SH-SY5Y (cell line): ENCODE measurements around the gene TPI1.

ENCODE experiments used
- GATA2 ChIP-seq: IDR thresholded peaks from 2 replicates; pipeline ENCODE4 v1.6.1; 2011; ENCODE audit warnings: mild to moderate bottlenecking, low read depth, low read length
- GATA3 ChIP-seq: IDR thresholded peaks from 2 replicates; pipeline ENCODE4 v1.6.1; 2011; ENCODE audit warnings: low read depth, mild to moderate bottlenecking, low read length, moderate library complexity

Gene TPI1

DNA sequence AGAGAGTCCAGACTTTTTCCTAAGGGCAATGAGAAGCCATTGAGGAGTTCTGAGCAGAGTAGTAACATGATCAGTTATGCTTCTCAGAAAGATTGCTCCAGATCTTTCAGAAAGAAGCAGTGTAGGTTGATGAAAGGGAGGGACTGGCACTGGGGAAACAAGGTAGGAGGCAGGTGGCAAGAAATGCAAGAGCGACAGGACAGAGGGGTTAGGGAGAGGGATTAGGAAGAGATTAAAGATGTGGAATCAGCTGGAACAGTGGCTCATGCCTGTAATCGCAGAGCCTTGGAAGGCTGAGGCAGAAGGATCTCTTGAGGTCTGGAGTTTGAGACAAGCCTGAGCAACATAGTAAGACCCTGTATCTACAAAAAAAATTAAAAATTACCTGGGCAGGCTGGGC lies 19.7 kb upstream of the TPI1 start:
- TF ChIP-seq GATA2 = no peak
- TF ChIP-seq GATA3 = no peak

DNA sequence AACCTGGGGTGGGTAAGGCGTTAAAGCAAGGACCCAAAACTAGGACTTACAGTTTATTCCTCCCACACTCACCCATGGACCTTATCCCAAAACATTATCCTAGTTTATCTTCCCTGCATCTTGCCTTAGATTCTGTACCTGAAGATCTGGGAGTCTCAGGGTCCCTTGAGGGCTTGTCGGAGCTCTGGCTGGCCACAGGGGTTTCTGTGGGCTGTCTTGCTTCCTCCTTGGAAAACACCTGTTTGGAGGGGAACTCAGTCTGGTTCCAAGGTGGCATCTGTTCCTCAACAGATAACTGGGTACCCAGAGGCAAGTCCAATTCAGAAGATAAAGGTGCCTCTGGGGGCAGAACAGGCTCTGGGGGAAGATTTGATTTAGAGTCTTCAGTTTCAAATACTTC lies 17.9 kb upstream of the TPI1 start:
- no peak for TF ChIP-seq GATA2
- no peak for TF ChIP-seq GATA3

DNA sequence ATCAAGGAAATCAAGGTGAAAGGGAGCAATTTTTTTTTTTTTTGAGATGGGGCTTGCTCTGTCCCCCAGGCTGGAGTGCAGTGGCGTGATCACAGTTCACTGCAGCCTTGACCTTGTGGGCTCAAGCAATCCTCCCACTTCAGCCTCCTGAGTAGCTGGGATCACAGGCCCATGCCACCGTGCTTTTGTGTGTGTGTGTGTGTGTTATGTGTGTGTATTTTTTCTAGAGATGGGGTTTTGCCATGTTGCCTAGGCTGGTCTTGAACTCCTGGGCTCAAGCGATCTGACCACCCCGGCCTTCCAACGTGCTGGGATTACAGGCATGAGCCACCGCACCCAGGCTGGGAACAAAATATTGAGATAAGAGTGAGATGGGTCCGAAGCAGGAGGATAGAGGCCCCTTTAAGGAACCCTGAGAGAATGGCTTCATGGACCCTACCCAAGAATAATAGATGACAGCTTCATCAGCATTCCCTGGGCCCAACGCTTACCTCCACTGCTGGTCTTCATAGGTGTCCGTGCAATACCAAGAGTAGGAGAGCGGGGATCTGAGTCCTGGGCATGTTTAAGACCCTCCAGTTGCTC lies 17.3 kb upstream of the TPI1 start:
- no peak for TF ChIP-seq GATA3
- TF ChIP-seq GATA2 = no peak

DNA sequence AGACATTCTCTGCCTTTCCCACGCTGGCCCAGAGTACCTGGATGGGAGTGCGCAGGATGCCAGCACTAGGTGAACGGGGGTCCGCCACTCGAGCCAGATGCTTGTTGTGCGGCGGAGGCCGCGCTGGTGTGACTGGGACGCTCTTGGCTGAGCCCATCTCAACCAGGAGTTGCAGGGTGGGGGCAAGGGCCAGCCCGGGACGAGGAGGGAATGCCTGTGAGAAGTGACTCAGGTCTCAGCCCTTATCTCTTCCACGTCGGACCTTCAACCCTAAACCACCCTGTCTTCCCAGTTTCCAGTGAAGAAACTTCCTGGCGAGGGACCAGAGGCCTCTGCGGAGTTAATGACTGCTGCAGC lies 16.6 kb upstream of the TPI1 start:
- no peak for TF ChIP-seq GATA3
- TF ChIP-seq GATA2 = no peak

DNA sequence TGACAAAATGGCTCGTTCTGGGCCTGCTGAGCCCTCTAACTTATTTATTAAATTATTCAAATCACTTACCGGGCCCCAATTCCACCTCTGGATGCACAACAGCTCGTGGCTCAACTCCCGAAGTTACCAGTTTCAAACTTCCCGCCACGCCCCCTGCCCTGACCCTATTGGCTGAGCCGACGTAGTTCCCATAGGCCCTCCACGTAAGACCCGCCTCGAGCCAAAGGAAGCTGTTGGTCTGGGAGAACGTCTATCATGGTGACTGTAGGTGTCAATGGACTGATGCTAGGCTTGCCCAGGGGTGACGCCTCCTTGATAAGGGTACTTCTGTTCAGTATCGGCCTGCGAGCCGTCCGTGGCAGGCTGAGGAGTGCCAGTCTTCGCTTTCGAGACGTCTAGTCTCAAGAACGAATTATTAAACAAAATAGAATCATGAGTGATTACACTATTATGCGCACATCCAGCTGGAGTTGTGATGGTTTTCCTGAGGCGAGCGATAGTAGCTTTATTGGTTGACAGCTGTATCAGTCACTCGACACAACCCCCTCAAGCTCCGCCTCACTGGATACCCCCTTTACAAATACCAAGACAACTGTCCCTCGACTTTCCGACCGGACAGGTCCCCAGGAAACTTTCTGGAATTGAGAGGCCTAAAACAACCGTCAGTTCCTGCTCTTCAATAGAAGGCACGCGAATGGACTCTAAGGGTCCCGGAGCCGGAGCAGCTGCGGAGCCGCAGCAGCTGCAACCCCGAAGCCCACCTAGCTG lies 16.0 kb upstream of the TPI1 start, which contains the start of gene CDCA3:
TSS of gene CDCA3 (minus strand) at position 134 of the 768 bp plus-strand sequence. CDS start 334 bp downstream, outside the sequence.
- TF ChIP-seq GATA2 = no peak
- no peak for TF ChIP-seq GATA3

DNA sequence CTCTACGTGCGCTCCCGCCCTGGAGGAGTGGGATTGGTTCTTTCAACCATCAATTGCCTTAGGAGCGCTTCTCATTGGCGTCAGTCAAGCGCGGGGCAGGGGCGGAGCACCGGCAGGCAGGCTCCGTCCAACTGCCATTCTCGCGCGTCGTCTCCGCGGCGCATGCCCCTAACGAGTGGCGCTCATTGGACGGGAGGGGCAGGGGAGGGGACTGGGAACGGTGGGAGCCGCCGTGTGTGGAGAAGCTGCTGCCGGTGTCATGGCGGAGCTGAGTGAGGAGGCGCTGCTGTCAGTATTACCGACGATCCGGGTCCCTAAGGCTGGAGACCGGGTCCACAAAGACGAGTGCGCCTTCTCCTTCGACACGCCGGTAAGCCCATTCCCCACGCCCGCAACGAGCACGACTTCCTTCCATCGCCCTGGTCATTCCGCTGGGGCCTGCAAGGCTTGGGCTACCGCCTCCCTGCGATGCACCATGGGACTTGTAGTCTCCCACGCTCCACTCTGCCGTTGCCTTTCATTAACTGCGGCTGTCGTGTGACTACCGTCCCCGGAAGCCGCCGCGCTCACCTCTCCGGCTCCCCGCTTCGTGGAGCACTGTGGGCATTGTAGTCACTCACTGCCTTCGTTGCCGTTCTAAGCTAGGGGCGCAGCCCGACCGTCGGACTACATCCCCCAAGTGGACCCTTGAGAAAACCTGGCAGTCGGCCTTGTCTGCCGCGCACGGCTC lies 15.2 kb upstream of the TPI1 start, which contains the start of gene USP5:
TSS of gene USP5 (plus strand) at position 230 of the 730 bp plus-strand sequence. CDS start at position 260, 30 bp downstream.
- no peak for TF ChIP-seq GATA2
- no peak for TF ChIP-seq GATA3

DNA sequence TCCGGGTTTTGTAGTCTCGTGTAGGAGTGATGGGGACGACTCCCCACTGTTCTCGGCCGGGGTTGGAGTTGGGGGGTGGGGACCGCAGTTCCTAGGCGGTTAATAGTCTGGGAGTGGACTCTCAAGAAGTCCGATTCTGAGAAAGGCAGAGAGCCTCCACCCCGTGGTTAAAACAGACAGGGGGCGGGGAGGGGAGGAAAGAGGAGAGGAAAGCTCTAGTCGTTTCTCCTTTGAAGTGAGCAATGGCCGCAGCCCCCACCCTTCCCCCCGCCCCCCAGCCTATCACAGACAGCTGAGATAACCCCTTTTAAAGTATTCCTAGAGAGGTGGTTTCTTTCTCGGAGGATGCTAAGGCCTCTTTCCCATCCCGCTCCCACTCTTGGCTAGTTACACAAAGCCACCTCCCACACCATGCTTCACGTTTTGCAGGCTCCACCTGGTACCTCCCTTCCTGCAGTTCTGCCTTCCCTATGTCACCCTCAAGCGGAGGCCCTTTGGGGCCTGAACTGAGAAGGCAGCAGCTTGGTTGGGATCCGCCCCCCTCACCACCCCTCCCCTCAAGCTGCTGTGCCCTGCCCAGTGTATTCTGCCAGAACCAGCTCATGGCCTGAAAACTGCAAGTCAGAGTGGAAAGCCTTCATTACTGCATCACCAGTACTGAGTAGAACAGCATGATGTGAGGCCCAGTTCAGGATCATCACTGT lies 14.5 kb upstream of the TPI1 start:
- TF ChIP-seq GATA2 = no peak; the same call in 1 of the 2 replicates
- no peak for TF ChIP-seq GATA3

DNA sequence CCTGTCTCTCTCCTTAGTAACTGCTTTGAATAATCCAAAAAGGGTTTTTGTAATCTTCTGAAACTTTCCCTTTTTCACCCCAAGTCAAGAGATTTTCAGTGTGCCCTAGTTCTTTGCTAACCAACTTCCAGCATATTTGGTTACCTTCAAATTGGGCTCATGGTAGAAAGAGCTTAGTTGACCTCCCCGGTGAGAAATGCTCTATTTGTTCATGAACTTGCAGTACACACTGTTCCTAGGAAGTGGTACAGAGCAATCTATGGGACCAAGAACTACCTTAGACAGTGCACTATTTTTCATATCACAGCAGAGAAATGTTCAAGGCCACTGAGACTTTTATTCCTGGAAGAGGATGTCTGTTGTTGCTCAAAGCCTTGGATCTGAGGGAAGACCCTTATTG lies 13.7 kb upstream of the TPI1 start:
- TF ChIP-seq GATA2 (no peak), GATA3 (no peak)

DNA sequence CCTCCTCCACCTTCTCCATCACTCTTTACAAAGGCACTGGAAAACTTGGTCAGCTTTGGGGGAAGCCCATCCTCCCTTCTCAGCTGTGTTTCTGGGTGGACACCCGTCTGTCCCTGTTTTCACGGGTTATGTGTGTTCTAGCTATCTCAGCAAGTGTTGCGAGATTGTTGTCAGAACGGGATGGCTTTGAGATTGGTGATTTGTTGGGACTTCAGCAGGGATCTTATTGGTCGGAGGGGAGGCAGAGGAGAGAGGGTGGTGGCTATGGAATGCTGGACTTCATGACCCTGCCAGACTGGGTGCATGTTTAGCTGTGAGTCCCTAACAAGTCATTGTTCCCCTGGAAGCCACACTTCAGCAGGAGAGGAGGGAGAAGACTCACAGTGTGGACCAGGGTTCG lies 13.3 kb upstream of the TPI1 start:
- TF ChIP-seq GATA3 (no peak), GATA2 (no peak)

DNA sequence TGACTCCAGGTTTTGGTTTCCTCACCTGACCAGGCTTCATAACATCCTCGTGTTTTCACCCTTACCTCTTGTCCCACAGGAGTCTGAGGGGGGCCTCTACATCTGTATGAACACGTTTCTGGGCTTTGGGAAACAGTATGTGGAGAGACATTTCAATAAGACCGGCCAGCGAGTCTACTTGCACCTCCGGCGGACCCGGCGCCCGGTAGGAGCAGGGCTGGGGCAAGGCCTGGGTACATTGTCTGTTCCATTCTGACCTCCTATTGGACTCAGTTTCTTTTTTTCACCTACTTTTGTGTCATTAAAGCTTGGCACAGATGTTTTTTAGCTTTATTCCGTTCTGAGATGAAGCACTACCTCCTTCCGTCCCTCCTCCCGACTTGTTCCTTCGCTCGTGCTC lies 12.0 kb upstream of the TPI1 start:
- TF ChIP-seq GATA2 (no peak), GATA3 (no peak)

DNA sequence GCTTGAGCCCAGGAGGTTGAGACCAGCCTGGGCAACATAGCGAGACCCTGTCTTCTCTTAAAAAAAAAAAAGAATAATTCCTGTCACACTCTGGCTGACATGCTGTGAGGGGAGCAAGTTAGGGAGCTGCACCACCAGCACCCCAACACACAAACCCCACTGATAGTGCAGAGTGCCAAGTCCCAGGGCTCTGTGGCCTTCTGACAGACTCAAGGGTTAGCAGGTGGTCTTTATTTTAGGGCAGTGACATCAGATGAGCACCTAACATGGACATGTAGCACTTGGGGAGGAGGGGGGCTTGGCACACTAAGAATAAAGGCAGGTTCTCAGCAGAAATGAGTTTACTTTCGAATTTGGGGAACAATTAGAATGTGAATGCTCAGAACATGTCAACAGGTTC lies 8.5 kb upstream of the TPI1 start:
- TF ChIP-seq GATA2 = no peak
- no peak for TF ChIP-seq GATA3

DNA sequence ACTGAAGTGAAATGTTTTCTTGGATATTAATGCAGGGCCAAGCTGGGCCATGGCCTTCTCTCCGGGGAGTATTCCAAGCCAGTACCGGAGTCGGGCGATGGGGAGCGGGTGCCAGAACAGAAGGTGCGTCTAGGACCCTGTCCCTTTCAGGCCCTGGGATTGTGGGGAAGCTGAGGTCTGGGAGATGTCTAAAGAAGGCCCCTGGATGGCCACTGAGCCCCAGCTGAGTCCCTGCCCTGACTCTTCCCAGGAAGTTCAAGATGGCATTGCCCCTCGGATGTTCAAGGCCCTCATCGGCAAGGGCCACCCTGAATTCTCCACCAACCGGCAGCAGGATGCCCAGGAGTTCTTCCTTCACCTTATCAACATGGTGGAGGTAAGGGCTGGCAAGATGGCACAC lies 7.2 kb upstream of the TPI1 start:
- TF ChIP-seq GATA3 (no peak), GATA2 (no peak)

DNA sequence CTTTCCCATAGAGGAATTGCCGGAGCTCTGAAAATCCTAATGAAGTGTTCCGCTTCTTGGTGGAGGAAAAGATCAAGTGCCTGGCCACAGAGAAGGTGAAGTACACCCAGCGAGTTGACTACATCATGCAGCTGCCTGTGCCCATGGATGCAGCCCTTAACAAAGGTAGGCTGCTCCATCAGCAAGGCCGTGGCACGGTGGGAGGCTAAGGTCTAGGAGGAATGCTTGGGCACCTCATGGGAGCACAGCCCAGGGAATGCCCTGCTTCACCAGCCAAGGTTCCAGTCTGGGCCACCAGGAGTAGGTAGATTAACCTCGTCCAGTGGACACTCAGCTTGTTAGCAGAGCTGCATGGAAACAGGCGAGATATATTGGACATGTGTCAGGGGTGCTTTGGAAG lies 6.4 kb upstream of the TPI1 start:
- no peak for TF ChIP-seq GATA2
- TF ChIP-seq GATA3 = no peak

DNA sequence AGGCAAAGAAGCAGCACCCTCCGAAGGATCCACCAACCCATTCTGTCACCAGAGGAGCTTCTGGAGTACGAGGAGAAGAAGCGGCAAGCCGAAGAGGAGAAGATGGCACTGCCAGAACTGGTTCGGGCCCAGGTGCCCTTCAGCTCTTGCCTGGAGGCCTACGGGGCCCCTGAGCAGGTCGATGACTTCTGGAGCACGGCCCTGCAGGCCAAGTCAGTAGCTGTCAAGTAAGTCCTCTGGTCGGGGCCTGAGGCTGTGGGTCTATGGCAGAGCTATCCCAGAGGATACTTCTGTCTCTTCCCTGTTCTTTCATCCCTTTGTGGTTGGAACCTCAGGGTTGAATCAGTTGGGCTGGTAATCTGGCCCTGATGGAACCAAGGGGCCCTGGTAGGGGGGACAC lies 5.9 kb upstream of the TPI1 start:
- TF ChIP-seq GATA2 = no peak
- no peak for TF ChIP-seq GATA3

DNA sequence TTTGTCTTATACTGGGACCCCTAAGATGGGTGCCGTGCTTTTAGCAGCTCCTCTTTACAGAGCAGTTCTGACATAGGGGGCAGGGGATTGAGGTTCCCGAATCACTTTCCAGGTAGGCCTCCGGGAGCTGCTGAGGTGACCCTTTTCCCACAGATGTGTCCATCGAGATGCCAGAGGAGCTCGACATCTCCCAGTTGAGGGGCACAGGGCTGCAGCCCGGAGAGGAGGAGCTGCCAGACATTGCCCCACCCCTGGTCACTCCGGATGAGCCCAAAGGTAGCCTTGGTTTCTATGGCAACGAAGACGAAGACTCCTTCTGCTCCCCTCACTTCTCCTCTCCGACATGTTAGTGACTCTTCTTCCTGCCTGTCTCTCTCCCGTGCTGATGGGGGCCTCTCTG lies 4.3 kb upstream of the TPI1 start:
- TF ChIP-seq GATA3 (no peak), GATA2 (no peak)
